ENCODE data around the gene IGF2.

The IGF2 gene

DNA sequence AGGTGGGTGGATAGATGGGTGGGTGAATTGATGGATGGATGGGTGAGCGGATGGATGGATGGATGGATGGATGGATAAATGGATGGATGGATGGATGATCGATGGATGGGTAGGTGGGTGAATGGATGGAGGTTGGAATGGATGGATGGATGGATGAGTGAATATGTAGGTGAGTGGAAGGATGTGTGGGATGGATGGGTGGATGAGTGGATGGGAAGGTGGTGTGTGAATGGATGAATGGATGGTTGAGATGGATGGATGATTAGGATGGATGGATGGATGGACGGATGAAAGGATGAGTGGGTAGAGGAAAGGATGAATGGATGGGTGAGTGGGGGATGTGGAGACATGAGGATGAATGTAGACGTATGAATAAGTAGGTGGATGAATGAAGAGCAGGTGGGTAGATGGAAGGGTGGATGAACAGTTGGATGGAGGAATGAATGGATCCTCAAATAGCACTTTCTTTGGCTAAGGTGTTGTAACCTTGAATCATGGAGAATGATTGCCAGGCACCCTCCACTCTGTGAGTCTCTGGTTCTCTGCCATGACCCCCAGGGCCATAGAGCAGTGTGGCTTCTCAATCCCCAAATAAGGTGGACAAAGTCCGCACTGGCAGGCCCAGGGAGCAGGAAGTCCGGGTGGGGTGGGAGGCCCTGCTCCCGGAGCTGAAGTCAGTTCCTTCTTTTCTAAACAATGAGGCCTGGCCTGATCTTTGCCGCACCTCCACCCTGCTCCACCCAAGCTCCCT lies 36.9 kb downstream of the IGF2 start:
- no peak for DNase-seq

DNA sequence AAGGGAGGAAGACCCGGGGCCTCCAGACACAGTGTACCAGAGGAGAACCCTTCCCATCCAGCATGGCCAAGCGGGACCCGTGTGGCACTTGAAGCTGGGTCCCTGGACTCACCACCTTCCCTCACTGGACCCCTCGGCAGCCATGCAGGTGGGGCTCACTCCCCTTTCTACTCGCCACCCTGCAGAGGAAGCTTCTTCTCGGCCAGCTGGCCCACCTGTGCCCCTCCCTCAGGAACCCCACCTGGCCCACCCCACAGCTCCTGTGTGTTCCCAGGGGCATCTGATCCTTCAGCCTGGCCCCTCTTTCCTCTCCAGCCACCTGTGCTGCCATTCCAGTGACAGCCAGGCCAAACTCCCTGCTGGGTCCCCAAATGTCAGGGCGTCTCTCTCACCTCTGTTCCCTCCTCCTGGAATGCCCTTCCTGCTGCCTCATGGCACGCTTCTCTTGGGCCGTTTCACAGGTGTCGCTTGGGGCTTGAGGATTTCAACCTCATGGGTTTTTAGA lies 38.0 kb downstream of the IGF2 start:
- DNase-seq = no peak

DNA sequence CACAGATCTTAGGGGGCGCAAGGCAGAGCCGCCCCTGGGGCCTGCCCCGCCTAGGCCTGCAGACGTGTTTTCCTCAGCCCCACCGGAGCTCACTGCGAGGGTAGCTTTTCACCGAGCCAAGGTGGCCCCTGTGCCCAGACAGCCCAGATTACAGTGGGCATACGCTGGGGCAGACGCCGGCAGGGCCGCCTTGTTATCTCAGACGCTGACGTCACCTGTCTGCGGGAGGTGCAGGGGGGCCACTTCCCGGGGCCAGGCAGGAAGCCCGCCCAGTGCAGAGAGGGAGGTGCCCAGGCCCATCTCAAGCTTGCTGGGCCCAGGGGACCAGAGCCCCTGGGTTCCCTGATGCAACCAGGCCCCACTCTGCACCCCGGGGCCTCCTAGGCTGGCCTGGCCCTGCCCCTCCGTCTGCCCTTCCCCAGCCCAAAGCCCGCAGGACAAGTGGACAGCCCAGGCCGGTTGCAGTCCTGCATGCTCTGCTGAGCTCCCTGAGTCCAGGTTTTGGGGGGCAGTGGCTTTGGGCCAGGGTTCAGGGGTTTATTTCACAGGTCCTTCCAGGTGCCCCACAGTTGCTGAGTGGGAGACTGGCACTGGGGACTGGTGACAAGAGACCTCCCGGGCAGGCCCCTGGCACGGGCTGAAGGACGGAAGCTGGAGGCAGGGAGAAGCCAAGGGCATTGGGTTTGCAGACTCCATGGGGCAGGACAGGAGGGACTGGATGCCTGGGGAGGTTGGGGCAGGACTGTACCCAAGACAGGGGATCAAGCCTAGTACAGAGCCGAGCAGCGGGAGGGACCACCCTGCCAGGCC lies 38.6 kb downstream of the IGF2 start:
- DNase-seq = no peak

DNA sequence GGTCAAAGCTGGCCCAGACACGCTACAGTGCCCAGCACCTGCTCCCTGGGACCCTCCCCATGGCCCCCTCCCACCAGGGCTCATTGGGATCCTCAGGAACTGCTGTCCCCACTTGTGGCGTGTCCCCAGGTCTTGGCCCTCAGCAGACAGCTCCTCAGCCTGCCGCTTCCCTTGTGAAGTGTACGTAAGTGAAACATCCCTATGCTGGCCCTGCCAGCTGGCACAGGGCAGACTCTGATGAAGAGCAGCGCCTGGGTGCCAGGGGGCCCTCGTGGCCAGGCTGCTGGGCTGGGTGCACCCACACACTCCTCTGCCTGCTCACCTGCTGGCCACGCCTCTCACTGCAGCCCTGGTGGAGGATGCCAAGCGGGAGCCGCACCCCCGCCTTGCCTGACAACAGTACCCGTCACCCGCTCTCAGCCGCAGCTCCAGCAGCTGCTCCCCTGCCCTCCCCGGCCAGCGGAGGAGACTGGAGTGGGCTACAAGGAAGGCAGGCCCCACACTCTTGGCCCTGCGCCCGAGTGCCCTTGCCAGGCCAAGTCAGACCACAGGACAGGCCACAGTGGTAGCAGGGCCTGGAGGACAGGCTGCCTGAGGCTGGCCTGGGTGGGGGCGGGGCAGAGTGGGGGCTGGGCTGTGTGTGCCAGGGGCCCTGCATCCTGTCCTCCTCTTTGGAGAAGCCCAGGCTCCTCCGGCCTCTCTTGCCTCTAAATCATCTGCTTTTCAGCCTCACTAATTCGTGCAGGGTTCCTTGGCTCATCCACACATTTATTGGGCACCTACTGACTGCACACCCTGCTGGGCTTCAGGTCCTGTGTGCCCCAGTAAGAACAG lies 39.5 kb downstream of the IGF2 start:
- no peak for DNase-seq

DNA sequence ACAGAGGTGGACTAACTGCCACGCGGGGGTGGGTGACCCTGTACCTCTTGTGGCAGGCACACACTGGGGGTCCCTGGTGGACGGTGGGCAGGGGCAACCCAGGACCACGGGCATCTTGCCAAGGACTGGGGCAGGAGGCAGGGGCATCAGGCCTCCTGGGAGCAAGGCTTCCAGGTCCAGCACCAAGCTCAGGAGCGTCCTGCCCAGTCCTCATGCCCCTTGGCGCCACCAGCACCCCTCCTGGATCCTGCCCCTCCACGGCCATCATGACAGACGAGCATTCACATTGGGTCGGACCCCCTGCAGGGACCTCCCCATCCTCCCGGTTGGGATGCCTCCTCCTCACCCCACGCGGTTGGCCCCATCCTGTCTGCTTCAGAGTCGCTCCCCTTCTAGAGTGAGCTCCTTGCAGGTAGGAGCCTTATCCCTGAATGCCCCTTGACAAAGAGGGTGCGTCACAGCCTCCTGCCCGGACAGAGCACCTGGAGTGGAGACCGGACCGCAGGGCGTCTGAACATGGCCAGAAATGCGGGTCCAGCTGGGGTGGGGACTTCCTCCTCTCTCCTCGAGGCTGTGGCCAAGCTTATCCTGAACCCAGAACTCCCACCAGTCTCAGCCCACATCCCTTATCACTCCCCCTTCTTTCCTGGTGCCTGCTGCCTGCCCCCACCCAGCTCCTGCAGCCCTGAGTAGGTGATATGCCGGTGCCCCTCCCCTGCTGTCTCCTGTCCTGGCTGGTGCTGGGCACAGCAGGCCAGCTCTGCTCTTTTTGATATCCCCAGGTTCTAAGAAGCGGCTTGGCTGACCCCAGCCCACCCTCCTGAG lies 40.3 kb downstream of the IGF2 start:
- DNase-seq = no peak

DNA sequence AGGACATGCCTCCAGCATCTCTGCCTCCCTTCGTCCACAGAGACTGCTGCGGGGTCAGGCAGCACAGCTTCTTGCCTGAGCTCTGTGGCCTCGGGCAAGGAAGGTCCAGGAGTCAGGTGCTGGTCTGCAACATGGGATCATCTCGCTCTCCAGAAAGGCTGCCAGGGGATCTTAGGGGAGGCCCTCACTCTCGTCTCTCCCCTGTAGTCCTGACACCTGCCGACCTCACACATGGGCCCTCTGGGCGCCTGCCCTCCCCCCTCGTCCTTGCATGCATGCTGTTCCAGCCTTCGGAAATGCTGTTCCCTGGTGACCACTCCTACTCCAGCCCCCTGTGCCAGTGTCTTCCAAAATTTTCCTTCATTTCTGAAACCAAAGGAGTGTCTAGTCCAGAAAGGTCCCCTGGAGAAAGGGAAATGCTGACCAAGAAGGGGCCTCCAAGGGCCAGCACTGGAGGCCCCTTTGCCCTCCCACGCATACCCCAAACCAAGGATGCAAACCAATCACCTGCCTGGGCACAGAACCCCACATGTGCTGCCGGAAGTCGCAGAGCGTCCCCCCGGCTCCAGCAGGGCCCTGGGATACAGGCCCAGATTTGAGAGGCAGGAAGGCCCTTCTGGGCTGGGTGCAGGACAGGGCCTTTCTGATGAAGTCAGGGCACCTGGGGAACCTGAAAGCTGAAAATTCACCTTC lies 41.0 kb downstream of the IGF2 start:
- no peak for DNase-seq

DNA sequence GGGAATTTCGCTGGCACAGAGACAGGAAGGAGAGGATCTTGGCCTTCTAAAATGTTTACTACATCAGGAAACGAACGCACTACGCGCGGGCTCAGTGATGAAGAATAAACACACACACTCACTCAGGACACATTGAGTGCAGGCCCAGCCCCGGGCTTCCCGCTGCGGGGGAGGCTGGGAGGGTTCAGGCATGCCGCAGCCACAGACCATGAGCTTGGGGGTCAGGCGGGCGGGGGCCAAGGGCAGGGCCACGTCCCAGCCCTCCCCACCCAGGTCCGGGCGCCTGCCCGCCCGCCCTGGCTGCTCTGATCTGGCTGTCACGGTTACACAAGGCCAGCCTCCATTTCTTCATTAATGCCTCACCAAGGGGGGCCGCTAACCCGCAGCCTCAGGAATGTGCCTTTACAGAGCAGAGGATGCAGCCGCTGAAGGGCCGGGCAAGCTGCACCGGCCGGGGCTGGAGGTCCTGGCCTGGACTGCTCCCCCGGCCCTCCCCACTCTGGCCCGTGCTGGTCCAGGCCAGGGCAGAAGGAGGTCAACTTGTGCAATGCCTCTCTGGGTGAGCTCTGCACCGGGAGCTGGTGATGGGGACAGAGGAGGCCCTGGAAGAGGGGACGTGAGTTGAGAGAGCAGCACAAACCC lies 41.7 kb downstream of the IGF2 start:
- DNase-seq = no peak

DNA sequence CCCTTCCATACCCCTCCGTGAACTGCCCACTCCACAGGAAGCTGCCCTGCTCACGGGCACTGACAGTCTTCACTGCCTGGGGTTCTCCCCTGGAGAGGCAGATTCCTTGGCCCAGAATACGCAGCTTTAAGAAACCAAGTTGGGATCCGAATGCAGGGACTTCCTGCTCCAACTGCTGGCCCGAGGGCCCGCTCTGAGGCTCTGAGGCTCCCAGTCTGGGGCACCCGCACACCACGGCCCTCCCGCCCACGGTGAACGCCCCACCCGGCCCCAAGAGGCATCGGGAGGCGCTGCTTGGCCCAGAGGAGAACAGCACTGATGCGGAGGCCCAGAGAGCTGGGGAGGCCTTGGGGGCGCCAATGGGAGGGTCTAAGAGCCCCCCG lies 42.3 kb downstream of the IGF2 start:
- DNase-seq = no peak

DNA sequence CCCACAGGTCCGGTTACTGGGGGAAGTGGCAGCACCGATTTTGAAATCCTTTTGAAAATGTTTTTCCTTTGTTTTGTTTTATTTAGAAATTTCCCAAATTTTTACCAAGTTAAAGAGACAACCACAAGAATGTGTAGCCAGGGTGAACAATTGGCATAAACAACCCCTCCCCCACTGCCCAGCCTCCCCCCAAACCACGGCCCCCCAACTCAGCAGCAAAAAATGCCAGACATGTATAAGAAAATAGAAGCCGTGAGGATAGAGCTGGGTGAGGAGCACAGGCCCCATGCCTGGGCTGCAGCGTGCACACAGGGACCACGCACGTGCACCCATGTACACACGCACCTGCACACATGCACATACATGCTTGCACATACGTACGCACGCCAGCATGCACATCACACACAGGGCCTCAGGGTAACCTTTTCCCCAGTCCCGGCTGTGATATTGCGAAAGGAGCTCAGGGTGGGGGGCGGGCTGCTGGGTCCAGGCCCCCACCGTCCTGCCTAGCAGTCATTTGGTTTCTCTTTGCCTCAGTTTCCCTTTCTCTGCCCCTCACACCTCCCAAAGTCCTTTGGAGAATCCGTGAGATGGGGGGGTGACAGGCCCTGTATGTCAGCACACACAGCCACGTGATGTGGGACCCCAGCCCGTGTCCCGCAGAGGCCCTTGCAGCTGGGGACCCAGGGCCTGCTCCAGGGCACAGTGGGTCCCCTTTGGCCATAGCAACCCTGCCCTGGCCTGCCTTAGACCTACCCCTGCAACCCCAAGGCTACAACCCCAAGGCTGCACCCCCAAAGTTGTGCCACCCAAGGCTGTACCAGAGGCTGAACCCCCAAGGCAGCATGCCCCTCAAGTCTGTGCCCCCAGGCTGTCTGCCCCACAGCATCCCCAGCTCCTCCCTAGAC lies 42.9 kb downstream of the IGF2 start:
- DNase-seq = no peak

DNA sequence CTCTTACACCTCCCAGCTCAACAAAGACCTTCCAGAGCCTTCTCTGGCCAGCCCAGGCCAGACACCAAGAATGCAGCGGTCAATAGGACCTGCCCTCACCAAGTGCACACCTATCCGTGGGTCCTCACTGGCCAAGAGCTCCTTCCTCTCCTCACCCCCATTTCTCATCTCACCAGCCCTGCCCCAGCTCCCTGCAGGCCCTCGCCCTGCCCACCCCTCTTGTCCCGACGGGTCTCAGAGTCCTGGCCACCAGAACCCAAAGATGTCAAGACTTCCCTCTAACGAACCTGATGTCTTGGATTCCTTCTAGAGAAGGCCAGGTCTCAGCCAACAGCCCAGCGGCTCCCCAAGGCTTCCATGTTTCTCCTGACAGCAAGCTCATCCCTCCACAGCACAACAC lies 43.6 kb downstream of the IGF2 start:
- no peak for DNase-seq

DNA sequence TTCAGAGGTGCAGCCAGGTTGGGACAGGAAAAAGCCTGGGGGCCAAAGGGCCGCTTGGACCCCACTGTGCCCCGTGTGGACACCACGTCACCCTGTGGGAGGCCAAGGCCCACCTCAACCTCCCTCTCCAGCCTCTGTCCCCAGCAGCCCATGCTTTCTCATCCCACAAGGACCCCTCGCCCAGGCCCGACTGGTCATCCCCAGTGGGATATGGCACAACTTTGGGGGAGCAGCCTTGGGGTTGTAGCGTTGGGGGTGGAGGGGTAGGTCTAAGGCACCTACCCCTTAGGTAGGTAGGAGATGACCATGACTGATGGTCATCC lies 44.0 kb downstream of the IGF2 start:
- no peak for DNase-seq

DNA sequence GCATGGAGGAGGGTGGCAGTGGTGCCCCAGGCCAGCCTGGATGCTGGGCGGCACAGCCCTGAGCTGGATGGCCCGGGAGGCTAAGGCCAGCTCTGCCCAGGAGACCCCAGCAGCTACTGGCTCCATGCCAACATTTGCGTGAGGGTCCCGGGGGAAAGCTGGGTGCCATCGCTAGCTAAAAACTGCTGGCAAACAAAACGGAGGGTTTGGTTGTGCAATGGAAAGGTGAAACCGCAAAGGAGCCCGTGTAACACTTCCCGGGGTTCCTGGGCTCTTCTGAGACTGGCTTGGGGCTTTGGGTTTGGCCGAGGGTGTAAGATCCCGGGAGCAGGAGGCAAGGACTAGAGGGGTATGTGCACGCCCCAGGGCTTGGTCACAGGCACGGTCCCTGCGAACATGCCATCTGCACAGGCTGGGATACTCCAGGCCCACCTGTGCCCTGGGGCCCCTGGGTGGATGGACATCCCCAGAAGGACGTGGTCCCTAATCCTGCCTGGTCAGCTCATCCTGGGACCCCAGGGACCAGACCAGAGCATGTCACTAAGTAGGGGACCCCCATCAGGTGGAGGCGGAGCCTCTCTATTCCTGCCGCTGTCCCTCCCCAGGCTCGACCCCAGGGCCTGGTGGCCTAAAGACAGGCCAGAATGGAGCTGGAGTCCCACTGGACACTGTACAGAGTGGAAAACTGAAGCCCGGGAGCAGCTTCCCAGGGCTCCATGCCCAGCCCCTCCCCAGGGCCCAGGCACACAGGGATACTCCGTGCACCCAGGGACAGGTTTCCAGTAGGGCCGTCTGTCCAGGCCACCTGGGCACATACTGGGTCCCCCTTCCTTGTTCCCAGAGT lies 44.6 kb downstream of the IGF2 start:
- DNase-seq = no peak

DNA sequence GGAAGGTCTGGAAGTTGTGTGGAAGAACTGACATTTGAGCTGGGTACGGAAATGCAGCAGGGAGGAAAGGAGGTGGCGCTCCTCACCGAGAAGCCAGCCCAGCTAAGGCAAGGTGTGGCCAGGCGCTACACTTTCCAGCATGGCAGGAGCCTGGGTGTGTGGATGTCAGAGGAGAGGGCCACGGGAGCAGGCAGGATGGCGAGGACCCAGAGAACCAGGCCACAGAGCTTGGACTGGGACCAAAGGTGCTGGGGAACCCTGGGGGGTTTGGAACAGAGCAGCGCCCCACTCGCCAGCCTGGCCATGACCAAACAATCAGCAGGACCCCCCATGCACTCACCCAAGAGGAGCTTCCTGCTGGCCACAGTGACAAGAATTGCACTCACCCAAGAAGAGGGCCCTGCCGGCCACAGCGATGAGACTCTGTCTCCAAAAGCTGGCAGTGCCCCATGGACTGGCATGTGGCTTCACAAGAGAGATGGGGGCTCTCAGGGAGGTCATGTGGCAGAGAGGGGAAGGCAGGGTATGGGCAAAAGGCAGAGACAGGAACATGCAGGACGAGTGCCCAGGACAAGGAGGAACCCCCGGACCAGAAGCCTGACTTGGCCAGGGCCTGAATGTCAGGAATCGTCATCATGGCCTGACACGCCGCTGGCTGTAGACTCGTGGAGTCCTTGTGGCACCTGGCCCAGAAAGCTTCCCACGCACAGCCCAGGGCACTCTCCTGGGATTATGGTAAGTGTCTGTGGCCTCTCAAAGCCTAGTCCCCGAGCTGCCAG lies 45.4 kb downstream of the IGF2 start:
- DNase-seq = no peak

DNA sequence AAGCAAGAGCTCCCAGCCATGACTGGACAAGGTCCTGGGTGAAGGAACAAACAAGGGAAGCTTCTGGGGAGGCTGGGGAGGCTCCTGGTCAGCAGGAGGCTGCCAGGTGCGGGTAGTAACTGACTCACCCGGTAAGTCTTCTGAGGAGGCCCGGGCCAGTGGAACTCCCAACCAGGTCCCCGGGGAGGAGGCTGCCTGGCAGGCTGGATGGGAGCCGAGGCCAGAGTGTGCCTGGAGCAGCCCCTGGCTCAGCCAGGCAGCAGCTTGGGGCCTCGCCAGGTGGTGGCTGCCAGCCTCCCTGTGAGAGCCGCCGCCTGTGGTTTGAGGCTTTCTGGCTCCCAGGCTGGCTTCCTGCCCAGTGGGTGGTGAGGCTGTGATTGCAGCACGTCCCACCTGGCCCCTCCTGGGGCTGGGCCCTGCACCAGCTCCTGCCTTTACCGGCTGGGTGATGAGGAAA lies 46.2 kb downstream of the IGF2 start:
- peak in 1 of 2 donors; percentile 57 for DNase-seq

DNA sequence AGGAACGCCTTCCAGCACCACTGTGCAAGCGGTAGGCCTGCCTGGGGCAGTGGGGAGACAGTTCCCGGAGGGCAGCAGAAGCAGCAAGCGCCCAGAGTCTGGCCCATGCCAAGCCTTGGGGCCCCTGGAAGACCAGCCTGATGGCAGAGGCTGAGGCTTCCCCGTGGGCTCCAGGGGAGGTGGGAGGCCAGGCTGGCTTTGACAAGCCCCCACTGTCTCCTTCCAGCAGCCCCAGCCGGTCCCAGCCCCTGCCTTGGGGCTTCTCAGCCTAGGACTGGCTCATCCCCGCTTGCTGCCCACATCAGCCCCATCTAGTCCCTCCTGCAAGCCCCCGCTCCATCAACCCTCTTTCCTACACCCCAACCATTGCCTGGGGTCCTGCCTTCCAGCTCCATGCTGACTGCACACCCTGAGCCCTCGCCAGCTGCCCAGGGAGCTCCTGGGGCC lies 46.7 kb downstream of the IGF2 start:
- DNase-seq = no peak

DNA sequence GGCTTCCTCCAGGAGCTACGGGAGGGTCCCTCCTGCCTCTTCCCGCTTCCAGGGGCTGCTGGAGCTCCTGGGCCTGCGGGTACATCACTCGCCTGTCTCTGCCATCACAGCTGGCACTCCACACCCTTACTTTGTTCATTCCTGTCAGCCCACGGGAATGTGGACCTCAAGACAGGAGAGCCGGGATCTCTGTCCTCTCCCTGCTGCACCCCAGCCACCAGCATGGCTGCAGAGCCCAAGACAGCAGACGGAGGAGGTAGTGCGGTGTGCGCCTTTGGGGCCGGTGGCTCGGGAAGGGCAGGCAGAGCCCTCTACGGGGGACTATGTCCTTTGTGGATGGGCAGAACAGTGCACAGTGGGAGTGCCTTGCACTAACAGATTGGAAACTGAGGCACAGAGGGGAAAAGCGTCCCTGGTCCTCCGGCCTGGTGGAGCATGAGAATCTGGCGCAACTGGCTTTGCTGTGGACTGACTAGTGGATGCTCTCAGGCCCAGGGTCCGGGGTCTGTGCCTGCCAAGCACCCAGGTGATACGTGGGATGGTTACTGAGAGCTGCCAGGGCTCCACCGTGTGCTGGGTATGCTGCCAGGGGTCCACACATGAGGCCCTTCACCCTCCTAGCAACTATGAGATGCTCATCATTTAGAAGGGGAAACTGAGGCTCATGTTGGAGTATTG lies 47.3 kb downstream of the IGF2 start:
- DNase-seq = no peak

DNA sequence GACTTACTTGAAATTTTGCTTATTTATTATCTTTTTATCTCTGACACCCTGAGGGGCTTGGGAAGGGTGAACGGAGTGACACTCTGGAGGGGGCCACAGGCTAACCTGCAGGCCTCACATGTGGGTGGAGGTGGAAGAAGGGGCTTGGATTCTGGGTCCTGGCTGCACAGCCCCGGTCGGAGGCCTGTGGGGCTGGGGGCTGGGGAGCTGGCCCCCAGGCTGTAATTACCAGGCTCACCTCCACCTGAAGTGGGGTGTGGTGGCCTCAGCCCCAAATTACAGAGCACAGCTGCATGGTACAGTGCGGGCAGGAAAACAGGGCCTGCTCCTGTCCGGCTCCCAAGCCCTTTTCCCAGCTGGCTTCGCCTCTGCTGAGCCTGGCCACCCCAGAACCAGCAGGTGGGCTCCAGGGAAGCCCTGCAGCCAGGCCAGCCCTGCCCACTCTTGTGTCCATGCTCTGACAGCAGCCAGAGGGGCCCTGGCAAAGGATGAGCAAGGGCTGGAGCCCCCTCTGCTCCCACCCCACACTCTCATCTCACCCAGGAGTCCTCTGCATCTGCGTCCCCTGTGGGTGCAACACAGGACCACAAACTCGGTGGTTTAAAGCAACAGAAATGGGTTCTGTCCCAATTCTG lies 48.0 kb downstream of the IGF2 start:
- DNase-seq = no peak

All from stimulated activated CD4-positive, alpha-beta T cell treated with anti-CD3 and anti-CD28 coated beads, Interleukin-2, amount 100 ng/mL, for 24 hours (primary cell).